GM13977 (cell line): ENCODE results near the gene RBM17.

Source experiments
- DNase-seq: peaks from one replicate; pipeline ENCODE4 v3.0.0; 2012; ENCODE audit warnings: low spot score
- in situ Hi-C: fragments of 300-500 bp; cut with MboI; formaldehyde crosslinking; loops from one replicate; pipeline ENCODE4 v1.12.0; 2022; ENCODE audit warnings: low sequenced_read_pairs, low pct_unique_long_range_greater_than_20kb, mixed read lengths, inconsistent platforms; ENCODE audit not compliant: unreplicated experiment
- TF ChIP-seq, protein P1 (sequence below): IDR thresholded peaks from 2 replicates; pipeline ENCODE4 v1.5.1; 2012; ENCODE audit warnings: mild to moderate bottlenecking, control low read depth; ENCODE audit not compliant: insufficient read depth; ENCODE audit errors: extremely low read depth, missing control alignments

RBM17 gene

DNA sequence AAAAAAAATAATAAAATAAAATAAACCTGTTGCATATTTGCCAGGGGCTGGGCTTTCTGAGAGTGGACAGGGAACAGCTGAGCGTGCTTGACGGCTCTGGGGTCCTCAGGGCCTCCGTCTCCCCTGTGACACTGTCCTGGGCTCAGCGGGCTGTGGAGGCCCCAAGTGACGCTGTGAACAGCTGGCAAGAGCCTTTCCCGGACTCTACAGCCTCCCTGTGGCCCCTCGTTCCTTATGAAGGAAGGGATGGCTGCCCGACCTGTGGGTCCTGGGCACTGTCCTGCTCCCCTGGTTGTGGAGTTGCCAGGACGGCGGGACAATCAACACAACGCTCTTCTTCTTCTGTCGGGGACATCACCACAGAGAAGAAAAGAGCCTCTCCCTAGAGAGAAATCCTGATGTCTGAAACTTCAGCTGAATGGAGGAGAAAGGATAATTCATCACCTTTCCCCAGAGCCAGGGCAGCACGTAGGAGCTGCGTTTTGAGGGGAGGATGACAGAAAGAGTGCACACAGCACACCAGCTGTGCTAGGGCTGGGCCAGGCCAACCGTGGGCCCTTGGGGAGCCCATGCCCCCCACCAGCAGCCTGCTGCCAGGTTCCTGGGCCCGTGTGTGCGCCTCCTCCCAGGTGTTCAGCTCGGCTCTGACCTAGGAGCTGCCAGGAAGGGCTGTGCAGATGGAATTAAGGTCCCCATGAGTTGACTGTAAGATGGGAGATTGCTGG is 45.4 kb downstream of the RBM17 start:
- in situ Hi-C loops: no loop called here
- TF ChIP-seq, protein P1, sequence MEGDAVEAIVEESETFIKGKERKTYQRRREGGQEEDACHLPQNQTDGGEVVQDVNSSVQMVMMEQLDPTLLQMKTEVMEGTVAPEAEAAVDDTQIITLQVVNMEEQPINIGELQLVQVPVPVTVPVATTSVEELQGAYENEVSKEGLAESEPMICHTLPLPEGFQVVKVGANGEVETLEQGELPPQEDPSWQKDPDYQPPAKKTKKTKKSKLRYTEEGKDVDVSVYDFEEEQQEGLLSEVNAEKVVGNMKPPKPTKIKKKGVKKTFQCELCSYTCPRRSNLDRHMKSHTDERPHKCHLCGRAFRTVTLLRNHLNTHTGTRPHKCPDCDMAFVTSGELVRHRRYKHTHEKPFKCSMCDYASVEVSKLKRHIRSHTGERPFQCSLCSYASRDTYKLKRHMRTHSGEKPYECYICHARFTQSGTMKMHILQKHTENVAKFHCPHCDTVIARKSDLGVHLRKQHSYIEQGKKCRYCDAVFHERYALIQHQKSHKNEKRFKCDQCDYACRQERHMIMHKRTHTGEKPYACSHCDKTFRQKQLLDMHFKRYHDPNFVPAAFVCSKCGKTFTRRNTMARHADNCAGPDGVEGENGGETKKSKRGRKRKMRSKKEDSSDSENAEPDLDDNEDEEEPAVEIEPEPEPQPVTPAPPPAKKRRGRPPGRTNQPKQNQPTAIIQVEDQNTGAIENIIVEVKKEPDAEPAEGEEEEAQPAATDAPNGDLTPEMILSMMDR: no peak
- DNase-seq: no peak

DNA sequence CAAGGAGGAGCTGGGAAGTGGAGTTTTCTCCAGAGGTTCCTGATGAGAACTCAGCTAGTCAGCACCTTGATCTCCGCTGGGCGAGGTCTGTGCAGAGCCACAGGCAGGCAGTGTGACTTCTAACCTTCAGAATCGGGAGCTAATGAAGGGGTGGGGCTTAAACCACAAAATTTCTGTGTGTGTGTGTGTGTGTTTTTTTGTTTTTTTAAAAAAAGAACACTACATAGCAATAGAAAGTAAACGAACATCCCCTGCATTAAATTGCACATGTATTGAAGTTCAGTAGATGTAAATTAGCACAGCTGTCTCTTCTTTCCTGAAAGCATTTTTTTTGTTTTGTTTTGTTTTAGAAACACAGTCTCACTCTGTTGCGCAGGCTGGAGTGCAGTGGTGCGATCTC is 46.2 kb downstream of the RBM17 start:
- peak; percentile 62 for DNase-seq
- TF ChIP-seq, protein P1: no peak
- in situ Hi-C loops: no loop called here

DNA sequence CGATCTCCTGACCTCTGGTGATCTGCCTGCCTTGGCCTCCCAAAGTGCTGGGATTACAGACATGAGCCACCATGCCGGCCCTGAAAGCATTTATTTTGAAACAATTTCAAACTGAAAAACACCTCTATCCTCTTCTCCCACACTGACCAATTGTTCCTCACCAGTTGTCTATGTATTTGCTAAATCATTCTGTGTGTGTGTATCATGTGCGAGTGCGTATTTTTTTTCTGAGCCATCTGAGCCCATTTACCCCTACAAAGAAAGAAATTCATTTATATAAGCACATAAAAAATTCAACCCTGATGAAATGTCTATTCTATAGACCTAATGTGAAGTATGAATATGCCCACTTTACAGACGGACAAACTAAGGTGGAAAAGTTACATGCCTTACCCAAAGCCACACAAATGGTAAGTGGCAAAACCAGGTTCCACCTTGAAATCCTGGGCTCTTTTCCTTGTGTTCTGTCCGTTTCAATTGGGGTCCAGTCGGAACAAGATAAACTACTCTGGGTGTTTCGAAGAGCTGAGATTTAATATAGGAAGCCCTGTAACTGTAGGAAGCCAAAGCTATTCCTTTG is 46.8 kb downstream of the RBM17 start:
- no peak for DNase-seq
- TF ChIP-seq, protein P1: no peak
- in situ Hi-C loops: no loop called here

DNA sequence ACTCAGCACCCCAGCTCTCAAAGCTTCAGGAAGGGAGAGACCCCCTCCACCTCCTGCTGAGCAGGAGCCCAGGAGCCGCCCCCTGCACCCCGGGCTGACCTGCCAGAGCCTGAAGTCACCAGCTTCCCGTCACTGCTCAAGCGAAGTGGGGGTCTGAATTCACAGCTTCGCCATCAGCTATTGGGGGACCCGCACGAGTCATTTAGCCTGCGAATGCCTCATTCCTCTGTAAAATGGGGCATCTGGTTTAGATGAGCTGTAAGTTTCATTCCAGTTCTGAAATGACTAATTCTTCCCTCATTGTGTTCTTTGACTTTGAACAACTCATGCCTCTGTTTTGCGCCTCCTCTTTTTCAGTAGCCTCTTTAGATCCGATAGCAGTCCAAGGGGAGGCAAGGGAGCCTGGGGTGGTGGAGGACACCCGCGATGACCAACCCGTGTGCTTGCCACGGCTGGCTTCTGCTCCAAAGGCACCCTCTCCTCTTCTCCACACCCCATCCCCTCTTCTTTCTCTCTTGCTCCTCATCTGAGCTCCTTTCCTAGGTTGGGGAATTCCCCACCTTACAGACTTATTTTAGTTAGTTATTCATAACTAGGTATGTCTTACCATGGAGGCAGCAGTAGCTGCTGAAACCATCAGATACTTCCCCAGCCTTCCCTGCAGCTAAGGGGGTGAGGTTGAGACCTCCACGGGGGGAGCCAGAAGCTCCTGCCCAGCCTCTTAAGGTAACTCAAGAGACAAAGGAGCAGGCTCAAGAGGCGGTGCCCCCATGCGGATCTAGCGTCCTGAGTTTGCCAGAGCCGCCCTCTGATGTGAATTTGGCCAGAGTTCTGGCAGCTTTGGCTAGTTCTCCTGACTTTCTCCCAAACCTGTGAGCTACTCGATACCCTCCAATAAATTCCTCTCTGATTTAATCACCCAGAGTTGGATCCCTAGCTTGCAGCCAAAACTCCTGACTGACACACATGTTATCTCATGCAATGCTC is 47.7 kb downstream of the RBM17 start:
- in situ Hi-C loops: no loop called here

DNA sequence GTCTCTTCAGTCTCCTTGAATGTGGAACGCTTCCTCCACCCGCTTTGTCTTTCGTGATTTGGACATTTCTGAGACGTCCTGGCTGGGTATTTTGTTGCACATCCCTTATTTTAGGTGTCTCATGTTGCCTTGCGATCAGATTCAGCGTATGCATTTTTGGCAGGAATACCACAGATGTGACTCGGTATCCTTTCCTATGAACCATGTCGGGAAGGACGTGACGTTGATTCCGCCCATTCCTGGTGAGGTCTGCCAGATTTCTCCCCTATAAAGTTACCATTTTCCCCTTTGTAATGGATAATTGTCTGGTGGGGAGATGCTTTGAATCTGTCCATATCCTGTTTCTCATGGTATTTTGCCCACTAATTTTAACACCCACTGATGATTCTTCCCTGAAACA is 49.6 kb downstream of the RBM17 start:
- in situ Hi-C loops: no loop called here
- TF ChIP-seq, protein P1: no peak
- no peak for DNase-seq

More for the DNA sequence above, 47.7 kb downstream of the RBM17 start:
- DNase-seq: peak; percentile 81
- TF ChIP-seq, protein P1: no peak

DNA sequence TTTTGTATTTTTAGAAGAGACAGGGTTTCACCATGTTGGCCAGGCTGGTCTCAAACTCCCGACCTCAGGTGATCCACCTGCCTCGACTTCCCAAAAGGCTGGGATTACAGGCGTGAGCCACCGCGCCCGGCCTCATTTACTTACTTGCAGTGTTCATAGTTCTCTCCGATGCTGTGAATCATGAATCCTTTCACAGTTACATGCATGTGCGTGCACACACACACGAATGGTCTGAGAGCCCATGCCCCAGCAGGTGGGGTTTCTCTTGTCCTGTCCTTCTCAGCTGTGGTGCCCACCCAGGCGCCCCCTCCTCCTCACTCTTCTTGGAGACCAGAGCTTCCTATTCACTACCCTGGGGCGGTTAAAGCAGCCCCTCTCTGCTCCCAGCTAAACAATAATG is 50.6 kb downstream of the RBM17 start:
- no peak for DNase-seq
- TF ChIP-seq, protein P1: no peak
- in situ Hi-C loops: no loop called here
